Endothelial cell of umbilical vein (primary cell): ENCODE data around the gene HMCN1. TPM values are rescaled to one million over a fixed set of nuclear protein-coding genes. Genes with fewer than 3 reads are reported as not detected.
A peak's percentile ranks its signal among the peaks of the same experiment; 100 is the strongest.

Source experiments
- BruUV-seq: library from RNA; stranded (reverse); fragments of 400-500 nt; replicated peaks from 2 replicates; lab custom pipeline; 2021; lab: Mats Ljungman, UMichigan
- CTCF ChIA-PET: fragments of 300-600, 350-600 bp; sonication (Branson Sonifier 250); formaldehyde crosslinking; loops from one replicate; lab custom pipeline; 2021; ENCODE audit warnings: antibody characterized with exemption, inconsistent platforms; lab: Charles Lee
- POLR2A ChIA-PET: fragments of 300-600, 350-600 bp; sonication (Branson Sonifier 250); formaldehyde crosslinking; loops from one replicate; lab custom pipeline; 2021; ENCODE audit warnings: antibody characterized with exemption, inconsistent platforms; lab: Charles Lee
- DNase-seq: peaks from one replicate; pipeline ENCODE4 v3.0.0-alpha.2; 2011; ENCODE audit warnings: low read depth, low spot score
- FAIRE-seq: peaks from 2 replicates; lab custom pipeline; 2011; peaks lifted over from hg19 to GRCh38; lab: Jason Lieb, UNC
- H2AFZ ChIP-seq: 2 replicates; pipeline ENCODE4 v1.6.0; 2012; ENCODE audit warnings: low read depth, low read length, control low read depth, inconsistent platforms
- H3K27ac ChIP-seq: 2 replicates; pipeline ENCODE4 v1.5.1; 2011; ENCODE audit warnings: low read depth, mild to moderate bottlenecking, control low read depth, low read length, moderate library complexity; ENCODE audit not compliant: insufficient read depth
- H3K27me3 ChIP-seq, 2 experiments: 2 replicates each; pipeline versions ENCODE4 v1.6.0 to v1.6.1; 2011; ENCODE audit warnings: low read length in 2 of 2, mixed read lengths in 1 of 2; ENCODE audit not compliant: control insufficient read depth in 2 of 2, insufficient read depth in 2 of 2
- H3K36me3 ChIP-seq, 2 experiments: 2 replicates in 1 of 2; 3 replicates in 1 of 2; pipeline ENCODE4 v1.5.1; 2011; ENCODE audit warnings: low read length in 2 of 2, mild to moderate bottlenecking in 1 of 2, moderate library complexity in 1 of 2; ENCODE audit not compliant: control insufficient read depth in 2 of 2, insufficient read depth in 2 of 2; ENCODE audit errors: extremely low read depth in 1 of 2
- H3K4me1 ChIP-seq: 3 replicates; pipeline ENCODE4 v1.5.1; 2011; ENCODE audit warnings: mild to moderate bottlenecking, low read length; ENCODE audit not compliant: control insufficient read depth, insufficient read depth; ENCODE audit errors: extremely low read depth
- H3K4me2 ChIP-seq: 2 replicates; pipeline ENCODE4 v1.6.1; 2011; ENCODE audit warnings: low read length, control low read depth, mixed read lengths; ENCODE audit not compliant: insufficient read depth
- H3K4me3 ChIP-seq, 3 experiments: fragments of 200-600 bp in 1 of 3; sonication (generic), shearing (Covaris generic) in 1 of 3; replicated peaks in 1 of 3; 2 replicates each; pipeline ENCODE4 v1.5.1; 2011 to 2016; ENCODE audit warnings: control low read depth in 3 of 3, low read length in 3 of 3, mild to moderate bottlenecking in 2 of 3, inconsistent platforms in 1 of 3, low read depth in 1 of 3, moderate library complexity in 1 of 3; ENCODE audit not compliant: insufficient read depth in 1 of 3
- H3K79me2 ChIP-seq: 2 replicates; pipeline ENCODE4 v1.6.0; 2012; ENCODE audit warnings: low read length, inconsistent platforms; ENCODE audit not compliant: control insufficient read depth, insufficient read depth
- H3K9ac ChIP-seq: replicated peaks from 2 replicates; pipeline ENCODE3; 2011; ENCODE audit warnings: low read length, control low read depth; ENCODE audit not compliant: insufficient read depth; ENCODE audit errors: extremely low read depth
- H3K9me1 ChIP-seq: replicated peaks from 3 replicates; pipeline ENCODE4 v1.6.0; 2011; ENCODE audit warnings: mild to moderate bottlenecking, low read length; ENCODE audit not compliant: control insufficient read depth, insufficient read depth; ENCODE audit errors: extremely low read depth
- H3K9me3 ChIP-seq: replicated peaks from 2 replicates; pipeline ENCODE4 v1.5.1; 2012; ENCODE audit warnings: low read length, inconsistent platforms; ENCODE audit not compliant: control insufficient read depth, insufficient read depth
- H4K20me1 ChIP-seq: replicated peaks from 2 replicates; pipeline ENCODE3; 2011; ENCODE audit warnings: mild to moderate bottlenecking, low read length; ENCODE audit not compliant: control insufficient read depth, insufficient read depth; ENCODE audit errors: extremely low read depth
- CTCF ChIP-seq, 2 donors: IDR thresholded peaks; 1 replicate in 1 of 2; 2 replicates in 1 of 2; pipeline ENCODE4 v1.5.1; 2011; ENCODE audit warnings: low read length in 2 of 2, mild to moderate bottlenecking in 2 of 2, moderate library complexity in 2 of 2, control low read depth in 1 of 2, inconsistent platforms in 1 of 2, low read depth in 1 of 2; ENCODE audit not compliant: insufficient read depth in 1 of 2; ENCODE audit errors: extremely low read depth in 1 of 2
- EZH2 ChIP-seq: IDR thresholded peaks from 2 replicates; pipeline ENCODE4 v1.6.1; 2012; ENCODE audit warnings: borderline replicate concordance, low read depth, mild to moderate bottlenecking, moderate library complexity, low read length, inconsistent platforms; ENCODE audit not compliant: severe bottlenecking
- FOS ChIP-seq: IDR thresholded peaks from 2 replicates; pipeline ENCODE4 v1.6.1; 2011; ENCODE audit warnings: mild to moderate bottlenecking, low read length, moderate library complexity, borderline replicate concordance; ENCODE audit not compliant: insufficient read depth
- GATA2 ChIP-seq: IDR thresholded peaks from 2 replicates; pipeline ENCODE4 v1.7.0; 2011; ENCODE audit warnings: low read depth, mild to moderate bottlenecking, moderate library complexity, mixed read lengths, low read length; ENCODE audit not compliant: insufficient read length, insufficient read depth
- JUN ChIP-seq: IDR thresholded peaks from 2 replicates; pipeline ENCODE4 v1.6.1; 2011; ENCODE audit warnings: borderline replicate concordance, low read depth; ENCODE audit not compliant: insufficient read length, insufficient read depth
- MYC ChIP-seq: IDR thresholded peaks from one replicate; pipeline ENCODE4 v1.6.1; 2011; ENCODE audit warnings: mild to moderate bottlenecking, low read depth, low read length
- POLR2A ChIP-seq: IDR thresholded peaks from 2 replicates; pipeline ENCODE4 v1.6.1; 2012; ENCODE audit warnings: low read depth, mild to moderate bottlenecking, control low read depth, low read length
- POLR2AphosphoS5 ChIP-seq: IDR thresholded peaks from 2 replicates; pipeline ENCODE4 v1.6.1; 2012; ENCODE audit warnings: low read depth, mild to moderate bottlenecking, control low read depth, low read length, moderate library complexity; ENCODE audit not compliant: insufficient read depth
- dilution Hi-C: fragments of 300-500 bp; cut with MboI; formaldehyde crosslinking; loops from one replicate; pipeline ENCODE4 v1.15.0; 2019; ENCODE audit warnings: low sequenced_read_pairs; ENCODE audit not compliant: extremely low pct_ligation_motif_present
- intact Hi-C: fragments of 100-400 bp; cut with micrococcal nuclease; formaldehyde crosslinking; loops from one replicate; pipeline ENCODE4 v1.10.0; 2022
- polyA plus RNA-seq, 4 experiments: library from polyadenylated mRNA; depleted of rRNA in 3 of 4; stranded (reverse) in 3 of 4; unstranded in 1 of 4; fragments of >200 nt; gene quantifications; 2 replicates each; pipeline versions ENCODE4 v1.2.1 to v1.2.3, GENCODE V29; 2011 to 2012; ENCODE audit warnings: missing spikeins in 1 of 4
- total RNA-seq: library from RNA; stranded (reverse); gene quantifications from 2 replicates; pipeline ENCODE4 v1.2.3, GENCODE V29; 2021
- TF ChIP-seq, protein P1 (sequence below): IDR thresholded peaks from 2 replicates; pipeline ENCODE4 v1.6.1; 2011; ENCODE audit not compliant: insufficient read depth, insufficient read length

The HMCN1 gene
- total and polyA plus RNA-seq, 2 donors (not counting 3 experiments of a cell fraction or from before 2014, with no cell fraction given): 10.3 to 16.0 TPM

GRCh38 chr1:186179231-186179630 lies 445.0 kb downstream of the HMCN1 start:
- no peaks in the 10 kb centered on the region for H3K27me3 ChIP-seq
- FAIRE-seq (peak; percentile 8), DNase-seq (no peak)
- no peaks in the 10 kb centered on the region for H3K79me2 ChIP-seq
- H3K9me1 ChIP-seq: no peaks in the 10 kb centered on the region
- POLR2A ChIA-PET: no interaction called here
- no peaks in the 10 kb centered on the region for H3K36me3 ChIP-seq
- BruUV-seq: no TSS peak
- H3K9ac ChIP-seq: no peak overlapping the region
- no peak overlapping the region for H3K4me3 ChIP-seq
- no peaks in the 10 kb centered on the region for H3K4me1 ChIP-seq
- H2AFZ ChIP-seq: no peak overlapping the region
- CTCF ChIA-PET: no interaction called here
- no peak overlapping the region for H3K27ac ChIP-seq
- TF ChIP-seq, protein P1, sequence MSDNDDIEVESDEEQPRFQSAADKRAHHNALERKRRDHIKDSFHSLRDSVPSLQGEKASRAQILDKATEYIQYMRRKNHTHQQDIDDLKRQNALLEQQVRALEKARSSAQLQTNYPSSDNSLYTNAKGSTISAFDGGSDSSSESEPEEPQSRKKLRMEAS: no peak
- TF ChIP-seq CTCF (IDR thresholded peaks at IDR 0.05; ENCODE audit: extremely low read depth in 1 of 2, insufficient read depth in 1 of 2, low read depth in 1 of 2, low read length in 2 of 2): no peak
- TF ChIP-seq MYC: no peak
- no peak for TF ChIP-seq FOS
- no peak overlapping the region for H3K4me2 ChIP-seq
- dilution Hi-C loops: no loop called here
- no peaks in the 10 kb centered on the region for H4K20me1 ChIP-seq
- H3K9me3 ChIP-seq: no peaks in the 10 kb centered on the region
- intact Hi-C loops: no loop called here

DNA sequence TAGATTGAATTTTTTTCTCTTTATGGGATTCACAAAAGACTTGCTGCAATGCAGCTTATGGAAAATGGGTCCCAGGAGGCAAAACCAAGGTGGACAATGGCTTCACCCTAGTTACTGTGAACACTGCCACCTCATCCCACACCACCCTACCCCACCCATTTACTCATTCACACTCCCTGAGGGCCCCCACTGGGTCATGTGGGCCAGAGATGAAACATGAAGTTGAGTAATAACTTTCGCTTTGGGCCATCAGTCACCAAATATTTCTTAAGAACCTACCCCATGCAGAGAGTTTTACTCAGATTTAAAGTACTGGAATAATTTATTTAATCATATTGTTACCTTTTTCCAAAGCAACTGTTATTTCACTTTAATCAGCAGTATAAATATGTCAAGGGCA lies 449.0 kb downstream of the HMCN1 start:
- intact Hi-C loops (no loop called here), dilution Hi-C loops (no loop called here)
- TF ChIP-seq POLR2A (no peak), GATA2 (no peak), EZH2 (no peak), JUN (no peak), FOS (no peak), POLR2AphosphoS5 (no peak), MYC (no peak), CTCF (IDR thresholded peaks at IDR 0.05; ENCODE audit: extremely low read depth in 1 of 2, insufficient read depth in 1 of 2, low read depth in 1 of 2, low read length in 2 of 2) (no peak)
- TF ChIP-seq, protein P1: no peak
- no peak overlapping the region for H3K4me2 ChIP-seq
- peaks cover 12% of the 10 kb centered on the region for H3K4me1 ChIP-seq
- no peaks in the 10 kb centered on the region for H3K27me3 ChIP-seq
- CTCF ChIA-PET: interaction anchor here (0.6 kb wide), 1 partner anchor 18 kb away, joined by 3 read pairs; no protein-coding TSS in a partner anchor
- H3K9ac ChIP-seq: no peak overlapping the region
- H3K9me1 ChIP-seq: no peaks in the 10 kb centered on the region
- H2AFZ ChIP-seq: no peak overlapping the region
- no peaks in the 10 kb centered on the region for H3K36me3 ChIP-seq
- no TSS peak for BruUV-seq
- FAIRE-seq: no peak
- no peaks in the 10 kb centered on the region for H3K9me3 ChIP-seq
- POLR2A ChIA-PET: no interaction called here
- H3K27ac ChIP-seq: no peak overlapping the region
- H3K79me2 ChIP-seq: no peaks in the 10 kb centered on the region
- DNase-seq: no peak
- H3K4me3 ChIP-seq: no peak overlapping the region
- no peaks in the 10 kb centered on the region for H4K20me1 ChIP-seq
